GM19467 (cell line): ENCODE results near the gene GPR68.
"Not testable (repeated sequence)": the region's sequence is repeated elsewhere in the genome, so short reads cannot be mapped to it uniquely, and the experiment has no call there.

Source experiments
- ATAC-seq: cut with Tn5 transposase; IDR thresholded peaks from one replicate; pipeline ENCODE4 v1.9.1; 2021; ENCODE audit warnings: mild to moderate bottlenecking, moderate library complexity; ENCODE audit not compliant: unreplicated experiment

The GPR68 gene

GRCh38 chr14:91230397-91231035 lies 14.0 kb downstream of the GPR68 start:
- no peak for ATAC-seq

DNA sequence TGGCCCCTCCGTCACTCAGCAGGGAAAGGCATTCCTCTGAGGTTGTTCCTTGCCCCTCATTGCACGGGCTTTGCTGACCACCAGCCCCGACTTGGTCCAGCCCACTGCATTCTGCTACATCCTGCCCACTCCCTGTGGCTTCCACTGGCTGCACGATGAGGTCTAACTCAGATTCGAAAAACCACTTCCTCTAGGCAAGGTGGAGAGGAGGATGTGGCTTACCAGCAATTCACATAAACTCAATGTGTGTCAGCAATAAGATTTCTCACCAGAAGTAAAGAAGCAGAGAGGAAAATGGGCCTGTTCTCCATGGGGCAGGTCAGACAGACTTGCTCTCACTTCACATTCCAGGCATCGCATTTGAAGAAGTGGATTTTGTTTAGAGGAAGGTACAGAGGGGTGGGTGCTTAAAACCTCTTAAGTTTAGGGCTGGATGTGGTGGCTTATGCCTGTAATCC lies 14.7 kb downstream of the GPR68 start:
- peak; percentile 73 for ATAC-seq

DNA sequence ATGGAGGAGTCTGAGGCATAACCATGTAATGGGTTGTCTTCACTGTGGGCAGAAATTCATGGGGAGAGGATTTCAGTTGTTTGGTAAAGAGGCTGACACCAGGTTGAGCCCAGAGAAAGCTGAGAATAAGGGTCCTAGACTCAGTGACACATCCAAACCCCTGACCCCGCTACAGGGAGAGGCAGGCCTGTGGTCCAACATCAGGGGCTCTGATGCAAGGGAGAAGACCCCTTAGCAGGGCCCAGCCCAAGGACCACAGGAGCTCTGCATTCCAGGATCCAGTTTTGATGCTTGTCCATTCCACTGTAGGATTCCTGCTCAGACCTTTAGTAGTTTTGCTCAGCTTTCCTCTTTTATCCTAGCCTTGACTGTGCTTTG lies 15.5 kb downstream of the GPR68 start:
- no peak for ATAC-seq

DNA sequence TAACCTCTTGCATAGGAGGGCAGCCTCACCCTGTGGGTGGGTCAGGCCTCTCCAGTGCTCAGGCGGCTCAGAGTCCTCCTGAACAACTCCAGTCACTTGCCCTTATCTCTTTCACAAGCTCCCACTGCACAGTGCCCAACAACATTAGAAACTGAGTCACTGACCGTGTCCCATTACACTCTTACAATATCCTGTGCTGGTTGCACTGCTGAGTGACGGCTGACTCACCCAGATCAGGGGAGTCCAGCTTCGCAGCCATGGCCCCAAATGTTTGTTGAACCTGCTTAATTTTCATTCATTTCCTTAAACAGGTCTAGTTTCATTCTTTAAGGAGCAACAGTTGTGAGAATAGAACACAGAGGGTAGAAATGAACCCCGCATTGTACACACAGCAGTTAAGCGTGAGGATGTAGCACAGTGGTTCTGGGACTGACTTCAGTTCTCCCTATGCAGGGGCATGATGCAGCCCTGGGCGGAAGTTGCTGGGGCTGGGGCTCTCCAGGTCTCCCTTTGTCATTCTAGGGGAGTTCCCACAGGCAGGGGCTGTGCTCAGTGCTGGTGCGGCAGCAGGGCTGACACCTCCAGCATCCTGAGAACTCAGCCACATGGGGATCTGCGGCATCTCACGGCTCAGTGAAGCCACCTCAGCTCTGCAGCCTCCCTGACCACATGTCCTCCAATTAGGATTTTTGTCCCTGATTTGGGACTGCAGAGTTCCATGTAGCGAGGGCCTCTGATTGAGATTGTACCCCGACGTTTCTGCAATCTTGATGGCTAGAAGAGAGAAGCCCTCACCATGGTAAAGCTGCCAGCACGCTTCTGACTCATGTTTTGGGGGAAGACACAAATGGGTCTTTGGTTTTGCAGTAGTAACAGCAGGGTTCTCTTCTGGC lies 16.1 kb downstream of the GPR68 start:
- peak; percentile 72 for ATAC-seq

DNA sequence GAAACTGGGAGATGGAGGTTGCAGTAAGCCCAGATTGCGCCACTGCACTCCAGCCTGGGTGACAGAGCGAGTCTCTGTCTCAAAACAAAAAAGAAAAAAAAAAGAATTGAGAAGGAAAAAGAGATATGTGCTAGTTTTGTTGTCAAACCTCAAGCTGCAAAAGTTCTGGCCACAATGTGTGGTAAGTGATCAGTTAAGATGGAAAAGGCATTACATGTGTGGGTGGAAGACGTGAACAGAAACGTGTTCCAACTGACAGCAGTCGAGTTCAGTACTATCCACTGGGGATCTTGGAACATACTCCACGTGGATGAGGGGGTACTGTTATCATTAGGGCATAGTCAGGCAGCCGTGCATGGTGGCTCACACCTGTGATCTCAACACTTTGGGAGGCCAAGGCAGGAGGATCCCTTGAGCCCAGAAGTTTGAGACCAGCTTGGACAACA lies 17.3 kb downstream of the GPR68 start:
- ATAC-seq: no peak

GRCh38 chr14:91226360-91226759 lies 18.1 kb downstream of the GPR68 start:
- ATAC-seq: not testable (repeated sequence)

GRCh38 chr14:91225025-91225424 lies 19.5 kb downstream of the GPR68 start:
- ATAC-seq: no peak

DNA sequence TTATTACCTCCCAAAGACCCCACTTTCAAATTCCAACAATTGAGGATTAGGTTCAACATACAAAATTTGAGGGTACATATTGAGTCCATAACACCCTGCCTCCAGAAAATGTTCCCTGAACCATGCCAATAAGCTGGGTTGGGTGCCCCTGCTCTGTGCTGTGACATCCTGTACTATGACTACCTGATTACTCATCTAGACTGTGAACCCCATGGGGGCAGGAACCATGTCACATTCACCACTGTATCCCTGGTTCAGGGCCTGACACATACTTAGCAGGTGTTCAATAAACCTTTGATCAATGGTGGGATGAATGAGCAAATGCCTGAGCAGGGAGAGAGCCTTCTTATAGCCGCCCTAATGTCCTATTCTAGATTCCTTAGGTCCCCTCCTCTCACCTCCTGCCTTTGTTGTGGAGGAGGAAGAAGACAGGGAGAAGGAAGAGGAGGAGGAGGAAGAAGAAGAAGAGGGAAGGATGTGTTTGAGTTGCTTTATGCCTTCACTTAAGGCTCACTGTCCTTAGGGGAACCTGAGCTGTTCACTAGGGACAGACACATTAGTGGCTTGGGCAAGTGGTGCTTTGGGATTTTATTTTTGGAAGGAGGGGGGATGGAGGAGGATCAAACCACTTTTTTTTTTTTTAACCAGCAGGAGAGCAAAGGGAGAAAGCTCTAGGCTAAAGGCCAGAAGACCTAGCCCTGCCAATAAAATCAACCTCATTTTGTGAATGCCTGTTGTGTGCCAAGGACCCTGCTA lies 21.3 kb downstream of the GPR68 start:
- no peak for ATAC-seq

GRCh38 chr14:91221270-91221669 lies 23.2 kb downstream of the GPR68 start:
- no peak for ATAC-seq

GRCh38 chr14:91220581-91221000 lies 23.9 kb downstream of the GPR68 start:
- ATAC-seq: no peak

DNA sequence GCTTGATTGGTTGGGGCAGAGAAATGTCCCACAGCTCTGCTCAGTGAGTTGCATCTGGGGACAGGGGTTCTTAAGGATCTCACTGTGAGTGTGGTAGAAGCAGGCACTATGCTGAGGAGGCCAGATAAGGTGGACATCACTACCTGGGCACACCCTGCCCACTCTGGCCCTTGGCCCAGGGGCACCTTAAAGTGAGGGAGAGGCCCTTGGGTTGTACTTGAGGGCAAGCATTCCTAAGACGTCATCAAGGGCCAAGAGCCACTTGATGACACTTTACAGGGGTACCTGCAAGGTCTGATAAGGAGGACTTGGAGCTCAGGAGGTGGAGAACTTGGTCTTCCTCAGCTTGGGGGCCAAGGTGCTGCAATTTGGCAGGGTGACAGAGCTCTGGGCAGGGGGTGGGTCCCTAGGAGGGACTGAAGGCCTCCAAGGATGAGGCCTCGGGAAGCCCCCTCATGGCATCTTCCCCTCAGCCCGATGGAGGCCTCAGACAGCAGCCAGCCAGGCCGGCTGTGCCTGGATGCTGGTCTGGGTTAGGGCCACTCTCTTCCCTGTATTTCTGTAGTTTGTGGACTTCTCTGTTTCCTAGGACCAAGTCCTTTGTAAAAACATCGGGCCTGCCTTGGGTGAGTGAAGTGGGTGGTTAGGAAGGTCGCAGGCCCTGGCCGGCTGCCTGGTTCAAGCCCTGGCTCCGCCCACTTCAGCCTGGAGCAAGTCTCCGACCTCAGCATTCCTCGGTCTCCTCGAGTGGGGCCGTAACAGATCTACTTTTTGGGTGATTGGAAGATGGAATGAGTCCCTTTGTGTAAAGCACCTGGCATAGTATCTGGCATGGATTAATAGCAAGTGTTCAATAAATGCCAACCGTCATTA lies 24.8 kb downstream of the GPR68 start:
- no peak for ATAC-seq

DNA sequence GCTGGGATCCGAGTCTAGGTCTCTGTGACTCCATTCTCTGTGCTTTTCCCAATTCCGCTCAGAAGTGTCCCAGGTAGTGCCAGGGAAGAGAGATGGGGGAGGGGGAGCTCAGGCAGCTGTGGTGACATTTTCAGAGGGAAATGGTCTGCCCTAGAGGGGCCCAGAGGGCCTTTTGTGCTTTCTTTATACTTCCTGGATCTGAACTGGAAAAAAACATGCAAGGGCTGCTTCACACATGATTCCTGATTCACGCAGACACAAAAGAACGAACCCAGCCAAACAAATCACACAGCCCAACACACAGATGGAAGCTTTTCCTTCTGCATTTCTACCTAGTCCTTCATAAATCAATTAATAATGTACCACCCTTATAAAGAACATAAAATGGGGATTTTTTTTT lies 26.5 kb downstream of the GPR68 start:
- ATAC-seq: no peak

GRCh38 chr14:91216731-91217226 lies 27.7 kb downstream of the GPR68 start:
- ATAC-seq: no peak

- ATAC-seq: no peak
Observed at GRCh38 chr14:91215381-91215780, 29.1 kb downstream of the GPR68 start.

DNA sequence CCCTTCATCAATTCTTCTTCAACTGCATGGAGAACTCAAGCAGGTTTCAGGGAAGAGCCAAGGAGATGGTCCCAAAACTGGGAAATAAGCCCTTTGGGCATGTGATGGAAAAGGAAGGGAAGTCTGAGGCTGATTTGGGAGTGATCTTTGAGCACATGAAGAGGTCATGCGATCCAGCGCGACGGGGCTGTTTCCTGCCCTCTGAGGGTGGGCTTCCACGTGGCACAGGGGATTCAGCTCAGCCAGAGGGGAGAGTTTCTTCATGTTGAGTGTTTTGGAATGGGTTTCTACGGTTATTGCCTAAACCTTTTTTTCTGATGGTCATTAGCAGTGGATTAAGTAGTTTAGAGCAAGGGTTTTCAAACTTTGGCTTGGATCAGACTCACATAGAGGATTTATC lies 30.2 kb downstream of the GPR68 start:
- no peak for ATAC-seq

DNA sequence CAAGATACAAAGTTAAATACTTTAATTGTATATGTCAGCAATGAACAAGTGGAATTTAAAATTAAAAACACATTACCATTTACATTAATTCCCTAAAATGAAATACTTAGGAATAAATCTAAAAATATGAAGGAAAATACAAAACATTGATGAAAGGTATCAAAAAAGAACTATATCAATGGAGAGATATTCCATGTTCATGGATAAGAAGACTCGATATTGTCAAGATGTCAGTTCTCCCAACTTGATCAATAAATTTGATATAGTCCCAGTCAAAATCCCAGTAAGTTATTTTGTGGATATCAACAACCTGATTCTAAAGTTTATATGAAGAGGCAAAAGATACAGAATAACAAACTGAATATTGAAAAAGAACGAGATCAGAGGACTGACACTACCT lies 33.5 kb downstream of the GPR68 start:
- ATAC-seq: no peak

DNA sequence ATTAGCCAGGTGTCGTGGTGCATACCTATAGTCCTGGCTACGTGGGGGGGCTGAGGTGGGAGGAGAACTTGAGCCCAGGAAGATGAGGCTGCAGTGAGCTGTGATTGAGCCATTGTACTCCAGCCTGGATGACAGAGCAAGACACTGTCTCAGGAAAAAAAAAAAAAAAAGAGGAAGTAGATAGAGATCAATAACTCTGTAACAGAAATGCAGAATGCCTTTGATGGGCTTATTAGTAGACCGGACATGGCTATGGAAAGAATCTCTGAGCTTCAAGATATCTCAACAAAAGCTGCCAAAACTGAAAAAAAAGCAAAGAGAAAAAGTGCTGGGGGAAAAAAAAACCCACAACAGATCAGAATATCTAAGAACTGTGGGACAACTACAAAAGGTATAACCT lies 37.5 kb downstream of the GPR68 start:
- no peak for ATAC-seq

GRCh38 chr14:91205459-91205858 lies 39.0 kb downstream of the GPR68 start:
- no peak for ATAC-seq

DNA sequence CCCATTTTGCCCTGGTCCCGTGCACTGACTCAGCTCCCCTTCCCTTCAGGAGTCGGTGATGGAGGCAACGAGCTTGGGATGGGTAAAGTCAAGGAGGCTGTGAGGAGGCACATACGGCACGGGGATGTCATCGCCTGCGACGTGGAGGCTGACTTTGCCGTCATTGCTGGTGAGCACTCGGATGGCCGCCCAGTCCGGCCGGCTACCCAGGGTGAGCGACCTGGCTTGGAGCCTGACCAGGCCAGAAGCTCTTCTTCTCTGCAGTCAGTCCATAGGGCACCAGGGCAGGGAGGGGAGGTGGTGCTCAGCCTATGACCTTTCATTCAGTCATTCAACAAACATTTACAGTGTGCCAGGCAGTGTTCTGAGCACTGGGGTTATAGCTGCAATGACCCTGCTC lies 39.8 kb downstream of the GPR68 start:
- no peak for ATAC-seq

GRCh38 chr14:91202234-91202974 lies 42.1 kb downstream of the GPR68 start:
- no peak for ATAC-seq
